OCI-LY1 (cell line): ENCODE data around the gene MAPK8IP3.

Source experiments
- H2AFZ ChIP-seq: fragments of 200-600 bp; sonication (generic), shearing (Covaris generic); 2 replicates; pipeline ENCODE4 v1.6.0; 2014; ENCODE audit warnings: antibody characterized with exemption, mild to moderate bottlenecking, low read length
- H3F3A ChIP-seq: fragments of 200-600 bp; sonication (generic), shearing (Covaris generic); 2 replicates; pipeline ENCODE4 v1.6.0; 2014; ENCODE audit warnings: mild to moderate bottlenecking, antibody characterized with exemption, low read length, moderate library complexity; ENCODE audit not compliant: insufficient read depth
- H3K27ac ChIP-seq: fragments of 200-600 bp; sonication (generic); 2 replicates; pipeline ENCODE4 v1.5.1; 2014; ENCODE audit warnings: low read length, mixed run types, mild to moderate bottlenecking, low read depth; ENCODE audit not compliant: poor library complexity, severe bottlenecking
- H3K27me3 ChIP-seq: fragments of 200-600 bp; sonication (generic); 2 replicates; pipeline ENCODE4 v1.6.0; 2014; ENCODE audit warnings: antibody characterized with exemption, mild to moderate bottlenecking, low read length, moderate library complexity; ENCODE audit not compliant: insufficient read depth
- H3K36me3 ChIP-seq: fragments of 200-600 bp; sonication (generic); 2 replicates; pipeline ENCODE4 v1.6.1; 2014; ENCODE audit warnings: mild to moderate bottlenecking, antibody characterized with exemption, low read length, moderate library complexity, mixed read lengths; ENCODE audit not compliant: insufficient read depth
- H3K4me1 ChIP-seq: fragments of 200-600 bp; sonication (generic); 2 replicates; pipeline ENCODE4 v1.5.1; 2014; ENCODE audit warnings: mild to moderate bottlenecking, low read length, moderate library complexity; ENCODE audit not compliant: insufficient read depth, severe bottlenecking
- H3K4me2 ChIP-seq: fragments of 200-600 bp; sonication (generic), shearing (Covaris generic); 2 replicates; pipeline ENCODE4 v1.6.1; 2014; ENCODE audit warnings: low read length
- H3K4me3 ChIP-seq: fragments of 200-600 bp; sonication (generic); 2 replicates; pipeline ENCODE4 v1.5.1; 2014; ENCODE audit warnings: low read length, low read depth, mild to moderate bottlenecking, mixed read lengths; ENCODE audit not compliant: poor library complexity, severe bottlenecking
- H3K79me2 ChIP-seq: fragments of 200-600 bp; shearing (Covaris generic); 2 replicates; pipeline ENCODE4 v1.6.1; 2016; ENCODE audit warnings: mixed run types, low read length, mixed read lengths; ENCODE audit not compliant: insufficient read depth
- H3K9ac ChIP-seq: fragments of 200-600 bp; sonication (generic), shearing (Covaris generic); 2 replicates; pipeline ENCODE4 v1.6.1; 2014; ENCODE audit warnings: mild to moderate bottlenecking, low read length, mixed read lengths
- H3K9me2 ChIP-seq: fragments of 200-600 bp; sonication (generic), shearing (Covaris generic); 2 replicates; pipeline ENCODE4 v1.6.1; 2014; ENCODE audit warnings: low read depth, mild to moderate bottlenecking, low read length, mixed read lengths
- H3K9me3 ChIP-seq: fragments of 200-600 bp; shearing (Covaris generic); 2 replicates; pipeline ENCODE4 v1.6.1; 2014; ENCODE audit warnings: low read length, mixed read lengths
- H4K20me1 ChIP-seq: fragments of 200-600 bp; sonication (generic), shearing (Covaris generic); 2 replicates; pipeline ENCODE4 v1.6.0; 2016; ENCODE audit warnings: mild to moderate bottlenecking, low read length; ENCODE audit not compliant: insufficient read depth
- EZH2 ChIP-seq: fragments of 200-600 bp; sonication (generic), shearing (Covaris generic); IDR thresholded peaks from 2 replicates; pipeline ENCODE4 v1.8.0; 2017; ENCODE audit warnings: borderline replicate concordance, mixed run types, mild to moderate bottlenecking, antibody characterized with exemption, low read length, moderate library complexity, mixed read lengths
- TF ChIP-seq, protein P1 (sequence below): fragments of 200-600 bp; sonication (generic), shearing (Covaris generic); IDR thresholded peaks from 2 replicates; pipeline ENCODE4 v1.5.1; 2017; ENCODE audit warnings: mild to moderate bottlenecking, antibody characterized with exemption, low read length, moderate library complexity, mixed read lengths

The MAPK8IP3 gene

DNA sequence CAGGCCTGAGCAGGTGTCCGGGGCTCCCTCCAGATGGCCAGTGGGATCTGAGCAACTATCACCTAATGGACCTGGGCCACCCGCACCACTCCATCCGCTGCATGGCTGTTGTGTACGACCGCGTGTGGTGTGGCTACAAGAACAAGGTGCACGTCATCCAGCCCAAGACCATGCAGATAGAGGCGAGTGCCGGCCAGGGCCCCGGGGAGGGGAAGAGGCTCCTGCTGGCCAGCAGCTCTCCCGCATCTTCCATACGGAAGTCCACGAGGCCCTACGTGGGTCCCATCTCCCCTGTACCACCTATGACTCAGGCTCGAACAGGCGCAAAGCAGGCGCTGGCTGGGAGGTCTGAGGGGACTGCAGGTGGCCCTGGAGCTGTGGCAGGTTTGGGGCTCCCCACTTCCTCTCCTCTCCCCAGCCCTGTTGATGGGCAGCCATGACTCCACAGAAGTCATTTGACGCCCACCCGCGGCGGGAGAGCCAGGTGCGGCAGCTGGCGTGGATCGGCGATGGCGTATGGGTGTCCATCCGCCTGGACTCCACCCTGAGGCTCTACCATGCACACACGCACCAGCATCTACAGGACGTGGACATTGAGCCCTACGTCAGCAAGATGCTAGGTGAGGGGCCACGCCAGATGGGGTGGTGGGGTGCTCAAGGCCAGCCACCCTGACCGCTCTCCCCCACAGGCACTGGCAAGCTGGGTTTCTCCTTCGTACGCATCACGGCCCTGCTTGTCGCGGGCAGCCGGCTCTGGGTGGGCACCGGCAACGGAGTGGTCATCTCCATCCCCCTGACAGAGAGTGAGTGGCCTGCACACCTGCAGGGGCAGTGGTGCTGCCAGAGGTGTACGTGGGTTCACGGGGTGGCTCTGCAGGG, 61.4 kb downstream of the MAPK8IP3 start:
- TF ChIP-seq, protein P1, sequence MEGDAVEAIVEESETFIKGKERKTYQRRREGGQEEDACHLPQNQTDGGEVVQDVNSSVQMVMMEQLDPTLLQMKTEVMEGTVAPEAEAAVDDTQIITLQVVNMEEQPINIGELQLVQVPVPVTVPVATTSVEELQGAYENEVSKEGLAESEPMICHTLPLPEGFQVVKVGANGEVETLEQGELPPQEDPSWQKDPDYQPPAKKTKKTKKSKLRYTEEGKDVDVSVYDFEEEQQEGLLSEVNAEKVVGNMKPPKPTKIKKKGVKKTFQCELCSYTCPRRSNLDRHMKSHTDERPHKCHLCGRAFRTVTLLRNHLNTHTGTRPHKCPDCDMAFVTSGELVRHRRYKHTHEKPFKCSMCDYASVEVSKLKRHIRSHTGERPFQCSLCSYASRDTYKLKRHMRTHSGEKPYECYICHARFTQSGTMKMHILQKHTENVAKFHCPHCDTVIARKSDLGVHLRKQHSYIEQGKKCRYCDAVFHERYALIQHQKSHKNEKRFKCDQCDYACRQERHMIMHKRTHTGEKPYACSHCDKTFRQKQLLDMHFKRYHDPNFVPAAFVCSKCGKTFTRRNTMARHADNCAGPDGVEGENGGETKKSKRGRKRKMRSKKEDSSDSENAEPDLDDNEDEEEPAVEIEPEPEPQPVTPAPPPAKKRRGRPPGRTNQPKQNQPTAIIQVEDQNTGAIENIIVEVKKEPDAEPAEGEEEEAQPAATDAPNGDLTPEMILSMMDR = no peak
- no peak for TF ChIP-seq EZH2
- Histone ChIP-seq H3F3A (no peaks in the 10 kb centered on the region), H3K9ac (no peak overlapping the region), H3K4me2 (no peak overlapping the region), H3K36me3 (peaks cover 78% of the 10 kb centered on the region), H3K27ac (no peak overlapping the region), H3K9me3 (no peaks in the 10 kb centered on the region), H3K4me1 (peaks cover 10% of the 10 kb centered on the region), H3K79me2 (0 out of 2 replicates have a peak, but pooled peaks cover 3% of the 10 kb centered on the region), H3K9me2 (no peaks in the 10 kb centered on the region), H3K4me3 (no peak overlapping the region), H3K27me3 (no peaks in the 10 kb centered on the region), H4K20me1 (no peaks in the 10 kb centered on the region), H2AFZ (no peak overlapping the region)

- Histone ChIP-seq H3K36me3 (peaks cover 70% of the 10 kb centered on the region), H3K4me2 (no peak overlapping the region), H3K27me3 (no peaks in the 10 kb centered on the region), H3K27ac (no peak overlapping the region), H3F3A (no peaks in the 10 kb centered on the region), H3K4me3 (no peak overlapping the region), H3K79me2 (0 out of 2 replicates have a peak, but pooled peaks cover 3% of the 10 kb centered on the region), H3K4me1 (peaks cover 10% of the 10 kb centered on the region), H3K9me3 (no peaks in the 10 kb centered on the region), H2AFZ (no peak overlapping the region), H4K20me1 (no peaks in the 10 kb centered on the region), H3K9me2 (no peaks in the 10 kb centered on the region), H3K9ac (no peak overlapping the region)
- TF ChIP-seq, protein P1 = no peak
- TF ChIP-seq EZH2 = no peak
These were observed 62.2 kb downstream of the MAPK8IP3 start for GRCh38 chr16:1768061-1768766.

- H3K79me2 ChIP-seq = 0 out of 2 replicates have a peak, but pooled peaks cover 3% of the 10 kb centered on the region
- no peak overlapping the region for H2AFZ ChIP-seq
- H3K36me3 ChIP-seq = peaks cover 66% of the 10 kb centered on the region
- H3K4me3 ChIP-seq = no peak overlapping the region
- H3K4me2 ChIP-seq = no peak overlapping the region
- H3K9me2 ChIP-seq = no peaks in the 10 kb centered on the region
- no peaks in the 10 kb centered on the region for H3K9me3 ChIP-seq
- H3F3A ChIP-seq = no peaks in the 10 kb centered on the region
- no peaks in the 10 kb centered on the region for H3K27me3 ChIP-seq
- no peaks in the 10 kb centered on the region for H4K20me1 ChIP-seq
- H3K9ac ChIP-seq = no peak overlapping the region
- peaks cover 14% of the 10 kb centered on the region for H3K4me1 ChIP-seq
- TF ChIP-seq EZH2 = no peak
- TF ChIP-seq, protein P1 = no peak
- no peak overlapping the region for H3K27ac ChIP-seq
These were observed 62.9 kb downstream of the MAPK8IP3 start for GRCh38 chr16:1768767-1769401.
